Esophagus squamous epithelium (tissue), 4 donors: ENCODE data around the gene ACE2.

ENCODE experiments used
- POLR2A ChIP-seq, 4 donors: fragments of 450-650 bp; IDR thresholded peaks; one replicate each; pipeline ENCODE4 v1.6.1; 2017; ENCODE audit warnings: antibody characterized with exemption in 4 of 4, mild to moderate bottlenecking in 4 of 4, moderate library complexity in 3 of 4
- TF ChIP-seq, protein P1 (sequence below), 6 experiments: fragments of 450-650 bp in 4 of 6; fragments of 200-600 bp in 2 of 6; sonication (generic) in 2 of 6; IDR thresholded peaks; one replicate each; pipeline ENCODE4 v1.5.1; 2016 to 2019; ENCODE audit warnings: antibody characterized with exemption in 6 of 6, mild to moderate bottlenecking in 4 of 6, moderate library complexity in 4 of 6

DNA sequence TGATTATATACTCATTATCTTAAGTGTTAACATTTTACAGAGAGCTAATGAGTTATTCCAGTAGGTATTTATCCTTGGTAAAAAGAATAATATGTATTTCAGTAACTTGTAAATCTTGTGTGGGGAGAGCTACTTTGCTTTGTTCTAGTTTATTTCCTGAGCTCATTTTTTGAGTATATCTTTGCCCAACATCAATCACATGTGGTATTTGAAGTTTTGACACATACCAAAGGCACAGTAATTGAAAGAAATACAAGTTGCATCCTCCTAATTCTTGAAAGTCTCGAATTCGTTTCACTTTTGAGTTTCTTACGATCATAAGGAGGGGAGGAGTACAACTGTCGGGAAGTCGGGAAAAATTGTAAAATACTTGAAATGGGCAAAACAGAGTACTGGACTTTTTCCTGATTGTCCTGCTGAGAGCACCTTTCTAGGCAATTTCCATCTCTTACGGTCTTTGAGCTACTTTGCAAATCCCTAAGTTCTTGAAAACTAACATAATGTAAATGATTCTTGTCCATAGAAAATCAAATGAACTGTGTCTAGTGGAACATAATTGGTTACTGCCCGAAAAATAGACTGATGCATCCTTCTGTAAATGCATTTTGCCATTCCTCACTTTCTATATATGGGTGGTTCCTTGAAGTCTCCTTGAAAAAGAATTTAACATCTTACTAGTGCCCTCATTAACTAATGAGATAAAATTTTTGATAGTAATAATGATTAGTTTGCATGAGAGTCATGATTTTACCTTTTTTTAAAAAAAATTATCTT, 43.2 kb upstream of the ACE2 start:
- TF ChIP-seq, protein P1, sequence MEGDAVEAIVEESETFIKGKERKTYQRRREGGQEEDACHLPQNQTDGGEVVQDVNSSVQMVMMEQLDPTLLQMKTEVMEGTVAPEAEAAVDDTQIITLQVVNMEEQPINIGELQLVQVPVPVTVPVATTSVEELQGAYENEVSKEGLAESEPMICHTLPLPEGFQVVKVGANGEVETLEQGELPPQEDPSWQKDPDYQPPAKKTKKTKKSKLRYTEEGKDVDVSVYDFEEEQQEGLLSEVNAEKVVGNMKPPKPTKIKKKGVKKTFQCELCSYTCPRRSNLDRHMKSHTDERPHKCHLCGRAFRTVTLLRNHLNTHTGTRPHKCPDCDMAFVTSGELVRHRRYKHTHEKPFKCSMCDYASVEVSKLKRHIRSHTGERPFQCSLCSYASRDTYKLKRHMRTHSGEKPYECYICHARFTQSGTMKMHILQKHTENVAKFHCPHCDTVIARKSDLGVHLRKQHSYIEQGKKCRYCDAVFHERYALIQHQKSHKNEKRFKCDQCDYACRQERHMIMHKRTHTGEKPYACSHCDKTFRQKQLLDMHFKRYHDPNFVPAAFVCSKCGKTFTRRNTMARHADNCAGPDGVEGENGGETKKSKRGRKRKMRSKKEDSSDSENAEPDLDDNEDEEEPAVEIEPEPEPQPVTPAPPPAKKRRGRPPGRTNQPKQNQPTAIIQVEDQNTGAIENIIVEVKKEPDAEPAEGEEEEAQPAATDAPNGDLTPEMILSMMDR (IDR thresholded peaks at IDR 0.05), result no peak
- TF ChIP-seq POLR2A (IDR thresholded peaks at IDR 0.05), result no peak
